Measurements from ENCODE around the gene TBC1D9.

The TBC1D9 gene

GRCh38 chr4:140720387-140721304 is 35.5 kb downstream of the TBC1D9 start:
- no peak for DNase-seq (ENCODE audit: low read depth in 2 of 2)

GRCh38 chr4:140719686-140720085 is 36.5 kb downstream of the TBC1D9 start:
- DNase-seq (ENCODE audit: low read depth in 2 of 2), result no peak

GRCh38 chr4:140719022-140719421 is 37.2 kb downstream of the TBC1D9 start:
- no peak for DNase-seq (ENCODE audit: low read depth in 2 of 2)

DNA sequence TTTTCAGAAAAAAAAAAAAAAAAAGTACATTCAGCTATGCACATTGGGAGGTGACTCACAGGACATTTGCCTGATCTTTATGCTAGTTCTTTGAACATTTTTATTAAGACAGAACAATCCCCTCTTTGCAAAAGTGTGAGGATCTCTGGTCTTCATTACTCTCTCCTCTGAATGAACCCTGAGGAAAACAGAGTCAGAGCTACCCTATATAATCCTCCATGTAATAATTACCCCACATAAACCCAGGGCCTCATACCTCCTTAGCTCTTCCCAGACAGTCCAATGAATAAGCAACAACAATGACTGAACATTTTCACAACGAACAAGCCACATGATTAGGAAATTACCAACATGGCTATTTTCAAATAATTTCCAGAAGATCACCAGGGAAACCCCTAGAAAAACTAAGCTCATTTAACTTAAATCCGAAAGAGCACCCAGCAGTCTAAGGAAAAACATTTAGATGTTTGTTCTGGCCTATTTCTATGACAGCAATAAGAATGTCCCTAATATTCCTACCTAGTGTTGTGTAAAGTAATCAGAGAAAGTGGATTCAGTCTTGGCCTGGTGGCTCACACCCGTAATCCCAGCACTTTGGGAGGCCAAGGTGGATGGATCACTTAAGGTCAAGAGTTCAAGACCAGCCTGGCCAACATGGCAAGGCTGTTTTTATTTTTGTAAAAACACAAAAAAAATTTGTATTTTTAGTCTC is 37.8 kb downstream of the TBC1D9 start:
- no peak for DNase-seq (ENCODE audit: low read depth in 2 of 2)

DNA sequence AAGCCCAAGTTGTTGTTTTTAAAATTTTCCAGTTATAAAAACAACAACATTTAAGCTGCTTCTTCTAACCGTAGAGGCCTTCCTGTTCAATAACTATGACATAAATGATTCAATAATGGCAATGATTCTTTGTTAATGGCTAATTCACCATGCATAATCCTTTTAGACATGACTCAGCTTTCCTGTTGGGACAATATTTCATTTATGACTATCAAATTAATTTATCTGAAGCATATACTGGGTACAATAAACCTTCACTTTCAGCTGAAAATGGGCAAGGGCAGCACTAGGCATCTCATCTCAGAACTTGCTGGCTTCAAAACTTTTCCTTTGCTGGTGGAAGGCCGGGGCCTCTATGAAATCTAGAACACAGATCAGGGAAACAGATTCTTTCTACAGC is 38.9 kb downstream of the TBC1D9 start:
- DNase-seq (ENCODE audit: low read depth in 2 of 2), result no peak

GRCh38 chr4:140715119-140715518 is 41.1 kb downstream of the TBC1D9 start:
- DNase-seq (ENCODE audit: low read depth in 2 of 2), result no peak

DNA sequence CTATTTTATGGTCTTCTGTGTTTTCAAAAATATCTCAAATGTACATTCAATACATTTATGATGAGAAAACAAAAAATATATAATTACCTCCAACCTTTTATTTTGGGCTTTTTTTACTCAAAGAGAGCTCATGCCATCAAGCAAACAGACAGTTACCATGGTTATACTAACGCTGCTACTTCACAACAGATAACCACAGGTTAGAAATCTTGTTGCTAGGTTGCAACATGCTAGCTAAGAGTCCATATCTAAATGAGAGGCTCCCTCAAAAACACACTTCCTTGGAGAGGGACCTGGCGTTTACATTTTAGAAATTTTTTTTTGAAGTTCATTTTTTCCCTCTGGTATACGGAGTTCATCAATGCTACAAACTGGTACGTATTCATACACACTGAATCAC is 44.3 kb downstream of the TBC1D9 start:
- no peak for DNase-seq (ENCODE audit: low read depth in 2 of 2)

DNA sequence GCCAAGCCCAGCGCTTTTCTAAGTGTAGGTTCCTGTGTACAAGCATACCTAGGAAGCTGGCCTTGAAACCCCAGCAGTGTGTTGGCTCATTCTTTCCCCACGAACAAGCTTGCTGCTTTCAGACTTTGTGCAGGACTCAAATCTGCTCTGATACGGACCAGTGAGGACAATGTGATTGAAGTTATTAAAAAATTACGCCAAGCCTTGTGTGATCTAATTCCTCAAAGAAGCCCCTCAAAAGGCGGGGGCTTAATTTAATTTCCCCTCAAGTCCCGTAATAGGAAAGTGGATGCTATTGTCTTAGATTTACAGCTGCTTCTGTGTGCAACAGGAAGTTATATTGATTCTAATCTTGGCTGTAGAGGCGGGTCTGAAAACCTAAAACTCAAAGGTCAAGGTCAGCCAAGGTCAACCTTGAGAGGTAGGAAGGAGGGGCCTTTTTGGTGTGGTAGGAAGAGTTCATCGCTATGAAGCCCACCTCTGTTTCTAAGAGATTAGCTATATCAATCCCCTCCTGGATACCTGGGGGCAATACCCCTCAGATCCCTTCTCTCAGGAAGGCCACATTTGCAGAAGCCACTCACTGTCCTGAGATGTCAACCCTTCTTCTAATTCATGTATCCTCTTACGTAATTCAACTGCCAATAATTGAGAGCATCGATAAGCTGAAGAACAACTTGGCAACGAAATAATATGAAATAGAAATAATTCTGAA is 45.1 kb downstream of the TBC1D9 start:
- DNase-seq (ENCODE audit: low read depth in 2 of 2), result no peak

DNA sequence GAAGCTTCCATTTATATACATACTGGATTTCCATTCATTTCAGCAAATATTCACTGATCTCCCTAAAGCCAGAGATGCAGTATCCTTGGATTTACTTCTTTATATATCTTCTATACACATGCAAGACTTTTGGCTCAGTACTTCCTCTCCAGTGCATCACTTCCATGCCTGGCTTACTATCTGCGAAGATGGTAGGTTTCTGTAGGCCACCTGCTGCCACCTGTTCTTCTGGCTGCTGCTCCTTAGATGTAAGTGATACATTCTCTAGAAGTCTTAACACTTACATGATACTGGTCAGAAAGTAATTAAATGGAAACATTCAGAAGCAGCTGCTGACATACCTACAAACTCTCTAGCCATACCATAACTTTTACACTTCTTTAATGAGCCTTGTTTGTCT is 48.9 kb downstream of the TBC1D9 start:
- DNase-seq (ENCODE audit: low read depth in 2 of 2), result no peak

GRCh38 chr4:140706665-140707064 is 49.5 kb downstream of the TBC1D9 start:
- no peak for DNase-seq (ENCODE audit: low read depth in 2 of 2)

DNA sequence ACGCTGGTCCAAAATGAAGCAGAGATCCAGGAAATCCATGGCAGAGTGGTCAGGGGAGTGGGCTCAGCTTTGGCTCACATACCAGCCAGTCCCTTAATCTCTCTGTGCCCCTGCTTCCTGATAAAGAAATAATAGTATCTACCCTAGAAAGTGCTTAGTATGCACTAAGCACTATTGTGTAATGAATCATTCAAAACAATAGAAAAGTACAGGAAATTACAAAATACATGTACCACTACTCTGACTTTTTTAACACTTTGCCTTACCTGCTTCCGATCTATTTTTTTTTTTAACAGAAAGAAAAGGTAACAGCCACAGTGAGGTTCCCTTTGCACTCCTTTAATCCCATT is 49.9 kb downstream of the TBC1D9 start:
- no peak for DNase-seq (ENCODE audit: low read depth in 2 of 2)

DNA sequence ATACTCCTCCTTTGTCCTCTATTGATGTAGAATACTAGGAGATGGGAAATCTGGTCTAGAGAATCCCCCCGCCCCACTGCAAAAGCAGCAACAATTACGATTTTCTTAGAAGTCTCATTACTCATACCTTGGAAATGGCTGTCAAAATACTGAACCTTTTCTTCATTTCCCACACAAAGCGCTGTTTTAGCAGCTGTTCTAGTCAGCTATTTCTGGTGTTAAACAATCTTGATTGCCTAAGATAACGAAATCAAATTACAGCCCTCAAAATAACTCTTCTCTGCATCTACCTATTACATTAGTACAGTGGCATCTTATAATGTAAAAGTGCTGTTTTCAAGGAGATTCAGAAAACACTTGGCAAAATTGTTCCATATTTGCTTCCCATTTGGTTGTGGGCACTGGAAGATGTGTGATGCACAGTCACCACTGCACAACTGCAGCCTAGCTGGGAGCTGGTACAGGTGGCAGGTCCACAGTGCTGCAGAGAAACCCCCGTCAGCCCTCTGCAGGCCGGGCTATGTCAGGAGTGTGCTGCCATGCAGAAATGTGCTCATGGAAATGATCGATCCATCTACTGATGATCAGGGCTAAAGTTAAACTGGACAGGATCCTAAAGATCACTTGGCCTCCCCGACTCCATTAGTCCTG is 50.4 kb downstream of the TBC1D9 start:
- no peak for DNase-seq (ENCODE audit: low read depth in 2 of 2)

DNA sequence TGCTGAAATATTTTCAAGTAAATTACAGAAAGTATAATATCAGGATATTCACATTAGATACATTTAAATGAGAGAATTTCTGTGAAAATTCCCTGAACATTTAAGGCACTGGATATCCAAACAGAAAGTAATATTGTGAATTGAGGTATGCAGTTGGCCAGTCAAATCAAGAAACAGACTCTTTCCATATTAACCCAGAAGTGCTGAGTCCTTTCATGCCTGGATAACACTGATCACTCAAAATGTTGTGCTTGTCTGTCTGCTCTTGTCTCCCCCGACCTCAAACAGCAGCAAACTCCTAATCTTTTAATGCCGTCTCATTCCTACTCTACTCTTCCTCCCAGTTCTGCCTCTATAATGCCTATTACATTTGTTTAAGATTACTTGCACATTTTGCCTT is 51.2 kb downstream of the TBC1D9 start:
- DNase-seq (ENCODE audit: low read depth in 2 of 2), result no peak

GRCh38 chr4:140704392-140704960 is 51.7 kb downstream of the TBC1D9 start:
- no peak for DNase-seq (ENCODE audit: low read depth in 2 of 2)

- DNase-seq (ENCODE audit: low read depth in 2 of 2), result no peak
These were observed 52.7 kb downstream of the TBC1D9 start for GRCh38 chr4:140703463-140703862.

DNA sequence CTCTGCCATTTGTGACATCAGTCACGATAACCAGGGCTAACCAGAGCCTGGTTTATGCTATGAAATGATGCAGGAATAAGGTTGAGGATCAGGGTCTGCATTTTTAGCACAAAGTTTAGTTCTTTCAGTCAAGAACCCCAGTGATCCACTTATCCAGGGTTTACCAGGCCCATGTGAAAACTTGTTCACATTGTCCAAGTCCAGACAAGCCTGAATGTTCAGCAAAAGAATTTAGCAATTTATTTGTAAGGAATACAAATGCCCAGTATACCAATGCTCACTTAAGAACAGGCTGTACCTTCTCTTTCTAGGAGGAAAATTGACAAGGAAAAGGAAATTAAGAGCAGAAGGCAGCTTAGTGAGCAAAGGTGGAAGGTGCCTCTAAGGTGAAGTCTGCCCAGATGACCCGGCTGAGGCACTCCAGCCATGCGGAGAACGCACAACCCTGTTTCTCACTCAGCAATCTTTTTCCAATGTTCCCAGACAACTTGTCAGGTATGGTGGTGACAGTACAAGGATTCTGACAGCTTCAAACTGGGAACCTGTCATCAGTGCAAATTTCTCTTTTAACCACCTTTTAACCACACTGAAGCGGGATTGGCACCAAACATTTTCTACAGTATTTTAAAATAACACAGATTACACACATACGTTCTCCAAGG is 54.0 kb downstream of the TBC1D9 start:
- no peak for DNase-seq (ENCODE audit: low read depth in 2 of 2)

DNA sequence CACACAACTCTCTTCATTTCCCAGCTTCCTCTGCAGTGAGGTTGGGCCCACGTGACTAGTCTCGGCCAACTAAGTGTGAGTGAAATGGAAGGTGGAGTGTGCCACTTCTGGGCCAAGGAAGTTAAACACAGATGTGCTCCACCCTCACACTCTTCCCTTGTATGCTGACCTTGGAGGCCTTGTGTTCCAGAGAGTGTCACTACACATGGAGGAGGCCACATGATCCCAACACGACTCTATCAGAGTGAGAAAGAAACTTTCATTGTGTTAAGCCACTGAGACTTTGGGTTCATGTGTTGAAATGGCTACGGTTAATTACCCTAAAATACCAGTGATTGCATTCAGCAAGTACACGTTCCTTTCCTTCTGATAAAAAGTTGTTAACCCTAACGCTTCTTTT is 55.1 kb downstream of the TBC1D9 start:
- DNase-seq (ENCODE audit: low read depth in 2 of 2), result no peak

GRCh38 chr4:140697709-140698560 is 58.2 kb downstream of the TBC1D9 start:
- DNase-seq (ENCODE audit: low read depth in 2 of 2), result no peak

DNA sequence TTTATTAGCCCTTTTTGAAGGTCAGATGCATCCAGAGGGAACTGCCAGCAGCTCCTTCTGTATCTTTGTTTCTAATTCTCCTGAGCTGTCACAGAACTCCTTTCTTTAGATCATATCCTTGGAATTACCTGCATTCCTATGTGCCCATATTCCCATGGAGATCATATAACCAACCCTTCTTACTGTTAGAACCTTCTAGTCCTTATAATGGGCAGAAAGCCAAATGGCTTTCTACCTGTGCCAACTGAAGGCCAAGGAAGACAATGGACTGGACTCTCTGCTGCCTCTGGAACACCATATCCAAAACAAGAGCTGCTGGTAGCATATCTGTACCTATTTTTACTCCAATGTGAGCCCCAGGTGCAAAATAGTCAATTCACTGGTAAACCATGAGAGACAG is 60.7 kb downstream of the TBC1D9 start:
- DNase-seq (ENCODE audit: low read depth in 2 of 2), result no peak

- no peak for DNase-seq (ENCODE audit: low read depth in 2 of 2)
These were observed 62.6 kb downstream of the TBC1D9 start for GRCh38 chr4:140693562-140693961.

Data from stimulated activated CD4-positive, alpha-beta T cell treated with anti-CD3 and anti-CD28 coated beads, Interleukin-12 subunit alpha, Interleukin-12 subunit beta, amount 100 ng/mL, for 24 hours (primary cell).